ENCODE measurements around the gene DNMT3B.
"Not testable (repeated sequence)": the region's sequence is repeated elsewhere in the genome, so short reads cannot be mapped to it uniquely, and the experiment has no call there.

The DNMT3B gene

GRCh38 chr20:32761831-32762753, at the start of gene DNMT3B:
TSS of gene DNMT3B (plus strand) at chr20:32762385. CDS start at chr20:32780324, 17,939 bp downstream.
- peak; percentile 81 for DNase-seq

GRCh38 chr20:32718749-32719348, 43.3 kb upstream of the DNMT3B start:
- DNase-seq, result no peak

GRCh38 chr20:32727683-32728082, 34.5 kb upstream of the DNMT3B start:
- no peak for DNase-seq

- DNase-seq, result not testable (repeated sequence)
These were observed 33.8 kb upstream of the DNMT3B start for GRCh38 chr20:32728435-32728834.

- not testable (repeated sequence) for DNase-seq
These were observed 32.9 kb upstream of the DNMT3B start for GRCh38 chr20:32729334-32729733.

GRCh38 chr20:32731882-32732266, 30.3 kb upstream of the DNMT3B start:
- DNase-seq, result no peak

GRCh38 chr20:32737371-32738223, 24.6 kb upstream of the DNMT3B start:
- no peak for DNase-seq

GRCh38 chr20:32741151-32741550, 21.0 kb upstream of the DNMT3B start:
- no peak for DNase-seq

GRCh38 chr20:32742322-32743236, 19.6 kb upstream of the DNMT3B start:
- no peak for DNase-seq

- peak; percentile 45 for DNase-seq
These were observed 18.7 kb upstream of the DNMT3B start, which contains the start of gene COMMD7 for GRCh38 chr20:32743237-32744112. TSS of gene COMMD7 (minus strand) at chr20:32743467. CDS start at chr20:32743391, 76 bp downstream.

GRCh38 chr20:32749914-32750637, 12.1 kb upstream of the DNMT3B start:
- DNase-seq, result no peak

GRCh38 chr20:32751293-32751692, 10.9 kb upstream of the DNMT3B start:
- DNase-seq, result no peak

GRCh38 chr20:32751702-32752457, 10.3 kb upstream of the DNMT3B start:
- no peak for DNase-seq

- no peak for DNase-seq
These were observed 9.5 kb upstream of the DNMT3B start for GRCh38 chr20:32752458-32753250.

GRCh38 chr20:32753731-32754130, 8.5 kb upstream of the DNMT3B start:
- no peak for DNase-seq

- DNase-seq, result no peak
These were observed 6.0 kb upstream of the DNMT3B start for GRCh38 chr20:32756156-32756555.

- DNase-seq, result no peak
These were observed 761 bp upstream of the DNMT3B start for GRCh38 chr20:32761417-32761830.

- no peak for DNase-seq
These were observed 593 bp downstream of the DNMT3B start for GRCh38 chr20:32762754-32763201.

Data from GDM1 (cell line).